HG03097 (cell line): ENCODE results near the gene COQ4.
"Not testable (repeated sequence)": the region's sequence is repeated elsewhere in the genome, so short reads cannot be mapped to it uniquely, and the experiment has no call there.

Experiments used
- ATAC-seq: cut with Tn5 transposase; IDR thresholded peaks from one replicate; pipeline ENCODE4 v1.9.1; 2021; ENCODE audit not compliant: unreplicated experiment, low FRiP score

Gene COQ4

DNA sequence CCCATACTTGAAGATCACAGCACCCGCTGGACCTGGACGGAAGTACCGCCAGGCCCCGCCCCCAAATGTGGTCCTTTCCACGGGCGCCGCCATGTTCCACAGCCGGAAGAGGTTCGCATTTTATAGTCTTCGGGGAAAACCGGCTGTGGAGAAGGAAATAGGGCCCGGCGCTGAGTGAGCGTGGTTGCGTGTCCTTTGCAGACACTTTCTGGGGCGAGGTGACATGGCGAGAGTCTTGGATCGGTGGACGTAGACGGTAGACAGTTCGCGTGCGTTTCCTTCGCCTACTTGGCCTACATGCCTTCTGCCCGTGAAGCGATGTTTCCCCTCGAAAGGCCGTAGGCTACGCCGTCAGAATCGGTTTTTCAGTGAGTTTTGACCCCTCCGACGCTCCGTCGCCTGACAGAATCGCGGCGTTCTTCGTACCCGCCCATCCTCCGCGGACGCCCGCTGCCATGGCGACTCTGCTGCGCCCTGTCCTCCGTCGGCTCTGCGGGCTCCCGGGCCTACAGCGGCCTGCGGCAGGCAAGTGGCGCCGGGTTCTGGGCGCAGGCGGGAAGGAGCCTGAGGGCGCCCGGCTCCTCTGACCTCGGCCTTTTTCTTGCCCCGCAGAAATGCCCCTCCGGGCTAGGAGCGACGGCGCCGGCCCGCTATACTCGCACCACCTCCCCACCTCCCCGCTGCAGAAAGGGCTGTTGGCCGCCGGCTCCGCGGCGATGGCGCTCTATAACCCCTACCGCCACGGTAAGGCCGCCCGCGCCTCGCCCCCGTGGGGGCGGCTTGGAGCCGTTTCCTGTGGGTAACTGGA is at the start of gene COQ4, which contains the start of gene TRUB2:
Gene COQ4 (plus strand): TSS at position 436 of the 808 bp plus-strand sequence. CDS start 20 bp downstream, at position 456.
Gene TRUB2 (minus strand): TSS at position 44 of the 808 bp plus-strand sequence. CDS start 39 bp downstream, at position 5.
- ATAC-seq: peak; percentile 68

DNA sequence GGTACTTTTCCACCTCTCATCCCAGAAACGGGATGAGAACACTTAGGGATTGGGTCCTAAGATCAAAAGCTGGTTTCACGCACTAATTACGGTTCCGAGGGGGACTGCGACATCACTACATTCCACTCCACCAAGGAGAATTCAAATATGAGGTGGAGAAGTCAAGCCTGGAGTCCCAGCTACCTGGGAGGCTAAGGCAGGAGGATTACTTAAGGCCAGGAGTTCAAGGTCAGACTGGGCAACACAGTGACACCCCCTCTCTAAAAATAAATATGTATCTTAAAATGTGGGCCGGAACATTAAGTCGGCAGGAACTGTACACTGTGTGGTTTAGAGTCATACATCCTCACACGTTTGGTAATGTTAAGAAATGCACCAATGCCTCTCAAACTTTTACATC is 48.4 kb upstream of the COQ4 start:
- no peak for ATAC-seq

DNA sequence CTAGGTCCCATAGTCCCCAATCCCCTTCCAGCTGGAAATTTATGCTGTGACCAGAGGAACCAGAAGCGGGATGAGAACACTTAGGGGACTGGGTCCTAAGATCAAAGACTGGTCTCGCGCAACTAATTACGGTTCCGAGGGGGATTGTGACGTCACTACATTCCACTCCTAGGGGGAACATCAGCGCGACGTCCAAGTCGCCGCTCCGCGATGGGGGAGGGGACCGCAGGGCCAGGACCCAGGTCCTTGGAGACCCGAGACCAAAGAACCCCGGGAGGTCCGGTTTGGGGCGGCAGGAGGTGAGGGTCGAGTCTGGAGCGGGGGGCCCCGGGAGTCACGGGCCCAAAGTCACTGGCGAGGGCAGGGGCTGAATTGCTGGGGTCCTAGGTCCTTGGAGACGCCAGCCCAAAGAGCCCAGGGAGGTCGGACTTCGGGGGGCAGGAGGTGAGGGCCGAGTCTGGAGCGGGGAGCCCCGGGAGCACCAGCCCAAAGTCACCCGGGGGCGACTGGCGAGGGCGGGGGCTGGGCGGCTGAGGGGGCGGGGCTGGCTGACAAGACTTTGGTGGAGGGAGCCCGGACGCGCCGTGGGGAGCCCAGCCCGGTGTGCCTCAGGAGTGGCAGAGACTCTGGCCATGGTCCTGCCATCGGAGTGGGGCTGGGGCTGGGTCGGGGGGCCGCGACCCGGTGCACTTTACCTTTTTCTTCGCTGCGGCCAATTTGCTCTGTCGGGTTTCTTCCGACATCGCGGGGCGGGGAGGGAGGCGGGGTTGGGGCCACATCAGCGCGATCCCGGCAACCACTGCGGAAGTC is 47.2 kb upstream of the COQ4 start, which contains the start of gene GOLGA2:
Gene GOLGA2 (minus strand): TSS at position 810 of the 810 bp plus-strand sequence. CDS start 31 bp downstream, at position 779.
- peak; percentile 35 for ATAC-seq

DNA sequence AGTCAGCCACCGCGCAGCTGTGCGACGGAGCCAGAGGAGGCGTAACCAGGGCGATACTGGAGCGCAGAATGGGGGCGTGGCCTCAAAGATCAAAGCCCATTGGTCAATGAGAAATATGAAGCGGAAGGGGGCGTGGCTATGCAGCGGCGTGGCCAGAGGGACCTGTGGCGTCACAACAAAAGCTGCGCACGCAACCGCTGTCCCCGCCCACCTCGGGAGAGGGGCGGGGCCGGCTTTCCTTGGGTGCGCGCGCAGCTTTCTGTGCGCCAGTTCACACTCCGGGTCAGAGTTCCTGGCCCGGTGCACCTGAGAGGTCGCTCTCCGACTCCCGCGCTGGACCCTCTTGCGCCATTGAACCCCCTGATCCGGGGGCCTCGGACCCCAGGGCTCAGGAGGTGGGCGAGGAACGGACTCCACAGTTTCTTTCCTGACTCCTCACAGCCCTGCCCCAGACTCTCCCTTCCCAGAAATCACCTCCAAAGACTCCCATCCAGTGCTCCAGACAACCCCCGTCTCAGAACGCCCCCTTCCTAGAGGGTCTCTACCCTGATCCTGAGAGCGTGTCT is 46.5 kb upstream of the COQ4 start, which contains the start of gene SWI5:
Gene SWI5 (plus strand): TSS at position 269 of the 566 bp plus-strand sequence.
- peak; percentile 91 for ATAC-seq

DNA sequence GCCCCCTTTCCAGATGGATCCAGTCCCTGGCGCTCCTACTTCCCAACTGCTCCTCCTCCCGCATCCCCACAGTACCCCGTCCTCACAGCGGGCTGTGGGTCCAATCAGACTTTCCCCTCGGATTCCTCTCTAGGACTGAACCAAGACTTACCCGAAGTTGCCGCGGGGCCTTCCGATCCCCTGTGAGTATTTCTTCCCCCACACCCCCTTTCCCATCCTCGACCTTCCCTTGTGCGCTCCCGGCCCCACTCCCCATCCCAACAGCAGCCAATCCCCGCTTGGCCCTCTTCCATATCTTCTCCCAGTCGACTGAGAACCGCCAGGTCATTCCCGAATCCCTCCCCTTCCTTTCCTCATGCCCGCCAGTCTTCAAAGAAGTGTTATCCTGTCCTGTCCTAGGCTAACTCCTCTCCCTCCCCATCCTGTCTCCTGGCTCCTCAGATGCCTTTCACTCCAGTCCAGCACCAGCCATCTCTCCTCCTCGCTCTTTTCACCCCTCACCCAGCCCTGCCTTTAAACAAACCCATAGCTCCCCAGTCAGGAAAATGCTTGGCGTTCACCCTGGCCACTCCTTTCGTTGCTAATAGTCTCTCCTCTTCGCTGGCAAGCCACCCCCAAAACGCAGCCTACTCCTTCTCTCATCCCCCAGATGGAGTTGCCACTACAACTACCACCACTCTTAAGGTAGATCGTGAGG is 45.9 kb upstream of the COQ4 start:
- no peak for ATAC-seq

DNA sequence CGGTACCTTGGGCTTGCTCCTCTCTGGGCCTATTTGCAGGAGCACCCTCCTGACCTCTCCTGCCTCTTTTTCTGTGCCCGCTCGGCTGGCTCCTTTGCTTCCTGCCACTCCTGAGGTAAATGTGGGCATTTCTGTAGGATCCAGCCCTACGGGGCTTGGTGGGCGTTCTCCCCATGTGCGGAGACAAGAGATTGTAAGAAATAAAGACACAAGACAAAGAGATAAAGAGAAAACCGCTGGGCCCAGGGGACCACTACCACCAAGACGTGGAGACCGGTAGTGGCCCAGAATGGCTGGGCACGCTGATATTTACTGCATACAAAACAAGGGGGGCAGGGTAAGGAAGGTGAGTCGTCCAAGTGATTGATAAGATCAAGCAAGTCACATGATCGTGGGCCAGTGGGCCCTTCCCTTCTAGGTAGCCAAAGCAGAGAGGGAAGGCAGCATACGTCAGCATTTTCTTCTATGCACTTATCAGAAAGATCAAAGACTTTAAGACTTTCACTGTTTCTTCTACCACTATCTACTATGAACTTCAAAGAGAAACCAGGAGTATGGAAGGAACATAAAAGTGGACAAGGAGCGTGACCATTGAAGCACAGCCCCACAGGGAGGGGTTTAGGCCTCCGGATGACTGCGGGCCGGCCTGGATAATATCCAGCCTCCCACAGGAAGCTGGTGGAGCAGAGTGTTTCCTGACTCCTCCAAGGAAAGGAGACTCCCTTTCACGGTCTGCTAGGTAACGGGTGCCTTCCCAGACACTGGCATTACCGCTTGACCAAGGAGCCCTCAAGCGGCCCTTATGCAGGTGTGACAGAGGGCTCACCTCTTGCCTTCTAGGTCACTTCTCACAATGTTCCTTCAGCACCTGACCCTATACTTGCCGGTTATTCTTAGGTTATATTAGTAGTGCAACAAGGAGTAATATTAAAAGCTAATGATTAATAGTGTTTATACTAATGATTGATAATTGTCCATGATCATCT is 43.3 kb upstream of the COQ4 start:
- ATAC-seq: not testable (repeated sequence)

DNA sequence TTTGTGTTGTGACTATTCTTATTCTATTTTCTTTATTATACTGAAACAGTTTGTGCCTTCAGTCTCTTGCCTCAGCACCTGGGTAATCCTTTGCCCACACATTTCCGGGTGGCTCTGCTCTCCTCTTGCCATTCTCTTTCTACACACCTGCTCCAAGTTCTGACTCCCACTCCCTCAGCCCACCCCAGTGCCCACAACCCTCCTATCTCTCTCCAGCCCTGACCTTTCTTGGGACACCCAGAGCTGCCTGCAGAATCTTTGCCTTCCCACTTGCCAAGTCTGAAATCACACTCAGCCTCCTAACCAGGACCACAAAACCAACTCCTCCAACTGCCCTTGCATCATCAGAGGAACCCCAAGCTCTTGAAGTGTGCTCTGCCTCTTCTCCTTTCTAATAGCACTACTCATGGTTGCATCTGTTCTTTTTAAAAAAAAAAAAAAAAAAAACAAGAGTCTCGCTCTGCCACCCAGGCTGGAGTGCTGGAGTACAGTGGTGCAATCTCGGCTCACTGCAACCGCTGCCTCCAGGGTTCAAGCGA is 42.5 kb upstream of the COQ4 start:
- no peak for ATAC-seq

DNA sequence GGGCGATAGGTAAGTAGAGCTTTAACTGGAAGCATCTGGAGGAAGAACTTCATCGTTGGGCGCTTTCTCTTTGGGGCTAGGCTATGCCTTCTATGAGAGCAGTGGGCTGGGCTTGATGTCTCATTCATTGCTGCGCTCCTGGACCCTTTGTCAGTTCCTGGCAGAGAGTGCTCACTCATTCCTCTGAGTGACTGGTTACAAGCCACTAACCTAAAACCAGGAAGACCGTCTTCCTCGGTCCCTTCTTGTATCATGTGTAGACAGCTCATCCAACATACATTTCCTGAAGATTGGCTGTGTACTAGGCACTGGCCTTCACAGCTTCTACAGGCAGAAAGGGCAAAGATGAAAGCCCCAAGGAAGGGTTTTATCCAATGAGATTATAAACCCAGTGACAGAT is 40.1 kb upstream of the COQ4 start:
- ATAC-seq: no peak

DNA sequence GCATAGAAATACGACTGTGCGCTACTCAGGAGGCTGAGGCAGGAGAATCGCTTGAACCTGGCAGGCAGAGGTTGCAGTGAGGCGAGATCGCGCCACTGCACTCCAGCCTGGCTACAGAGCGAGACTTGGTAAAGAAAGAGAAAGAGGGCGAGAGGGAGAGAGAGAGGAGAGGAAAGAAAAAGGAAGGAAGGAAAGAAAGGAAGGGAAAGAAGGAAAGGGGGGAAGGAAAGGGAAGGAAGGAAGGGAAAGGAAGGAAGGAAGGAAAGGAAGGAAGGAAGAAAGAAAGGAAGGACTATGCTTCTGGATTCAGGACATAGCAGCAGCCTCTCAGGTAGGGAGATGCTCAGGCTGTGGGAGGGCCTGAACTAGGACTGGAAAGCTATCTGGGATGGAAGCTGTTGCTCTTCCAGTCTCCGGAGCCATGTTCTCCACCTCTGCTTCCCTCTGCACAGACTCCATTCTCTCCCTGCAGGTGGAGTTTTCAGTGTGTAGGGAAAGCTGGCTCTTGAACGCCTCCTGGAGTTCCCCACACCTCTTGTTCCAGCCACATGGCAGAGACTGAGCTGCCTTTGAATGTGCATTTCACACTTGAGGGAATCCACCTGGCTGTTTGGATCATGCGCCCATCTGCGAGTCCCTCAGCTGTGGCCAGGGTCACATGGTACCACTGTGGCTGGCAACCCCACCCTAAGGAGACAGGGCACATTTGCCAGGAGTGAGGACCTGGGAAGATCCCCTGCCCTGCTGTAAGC is 37.4 kb upstream of the COQ4 start:
- no peak for ATAC-seq

DNA sequence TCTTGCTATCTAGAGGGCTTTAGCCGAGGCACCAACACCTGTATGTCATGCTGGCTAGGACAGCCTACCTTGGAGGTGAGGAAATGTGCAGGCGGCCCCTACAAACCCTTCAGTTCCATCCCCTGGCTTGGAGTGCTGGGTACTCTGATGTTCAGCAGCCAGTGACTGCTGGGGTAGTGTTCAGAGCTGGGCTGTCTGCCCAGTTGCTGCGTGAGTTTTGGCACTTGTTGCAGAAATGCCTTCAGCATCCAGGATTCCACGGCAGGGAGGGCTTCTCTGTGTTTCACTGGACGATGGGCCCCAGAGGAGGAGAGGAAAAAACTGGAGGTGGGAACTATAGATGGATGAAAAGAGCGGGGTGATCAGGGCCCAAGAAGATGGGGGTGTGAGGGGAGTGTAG is 36.2 kb upstream of the COQ4 start:
- no peak for ATAC-seq

DNA sequence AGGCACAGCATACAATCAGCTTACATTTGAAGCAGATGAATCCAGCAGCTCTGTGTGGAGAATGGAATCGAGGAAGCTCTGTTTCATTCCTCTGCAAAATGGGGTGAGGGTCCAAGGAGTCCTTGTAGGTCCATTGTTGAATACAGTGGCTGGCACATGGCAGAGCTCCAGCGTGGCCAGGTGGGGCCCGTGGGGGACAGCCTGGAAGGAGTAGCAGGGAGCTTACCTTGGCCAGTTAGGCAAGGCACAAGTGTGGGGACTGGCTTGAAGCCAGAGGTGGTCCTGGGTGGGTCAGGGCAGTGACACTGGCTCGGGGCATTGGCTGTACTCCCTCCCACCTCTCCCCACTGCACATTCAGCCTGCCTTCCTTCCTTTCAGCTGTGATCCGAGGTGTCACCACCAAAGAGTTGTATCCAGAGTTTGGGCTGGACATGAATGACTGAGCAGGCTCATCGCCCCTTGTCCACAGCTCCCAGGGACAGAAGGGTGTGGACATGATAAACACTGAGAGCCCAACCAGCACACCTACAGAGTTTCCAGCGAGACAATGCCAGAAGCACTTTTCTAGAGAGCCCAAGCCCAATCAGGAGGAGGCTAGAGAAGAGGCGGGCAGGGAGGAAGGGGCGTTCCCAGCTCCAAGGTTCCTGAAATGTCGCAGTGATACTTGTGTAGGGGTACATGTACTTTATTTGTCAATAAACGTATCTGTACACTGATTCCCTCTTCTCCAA is 34.2 kb upstream of the COQ4 start:
- no peak for ATAC-seq

DNA sequence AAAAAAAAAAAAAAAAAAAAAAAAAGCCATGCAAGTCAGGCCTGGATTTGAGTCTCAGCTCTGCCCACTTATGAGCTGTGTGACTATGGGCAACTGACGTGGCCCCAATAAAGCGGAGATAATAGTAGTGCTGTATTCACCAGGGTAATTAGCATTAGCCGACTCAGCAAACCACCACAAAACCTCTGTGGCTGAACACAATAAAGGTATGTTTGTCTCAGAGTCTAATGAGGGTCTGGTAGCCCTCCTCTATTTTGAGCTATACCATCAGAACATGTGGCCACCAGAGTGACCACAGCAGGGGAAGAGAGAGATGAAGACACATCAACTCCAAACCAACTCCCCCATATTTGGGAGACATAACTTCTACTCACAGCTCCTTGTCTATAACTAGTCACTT is 30.6 kb upstream of the COQ4 start:
- ATAC-seq: no peak

DNA sequence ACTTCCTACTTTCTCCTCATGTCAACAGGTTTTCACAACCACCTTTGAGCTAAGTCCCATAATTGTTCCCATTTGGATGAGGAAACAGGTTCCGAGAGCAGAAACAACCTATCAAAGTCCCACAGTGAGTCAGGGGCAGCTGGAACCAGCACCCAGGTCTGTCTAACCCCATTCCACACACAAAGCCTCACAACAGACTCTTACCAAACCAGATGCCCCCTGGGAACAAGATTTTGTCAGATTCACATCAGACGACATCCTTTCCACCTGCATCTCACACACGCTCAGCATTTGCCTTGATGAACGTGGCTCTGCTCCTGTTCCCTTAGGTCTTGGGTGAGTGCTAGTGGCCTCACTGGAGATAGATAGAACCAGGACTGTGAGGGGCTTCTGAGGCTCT is 29.5 kb upstream of the COQ4 start:
- ATAC-seq: no peak

DNA sequence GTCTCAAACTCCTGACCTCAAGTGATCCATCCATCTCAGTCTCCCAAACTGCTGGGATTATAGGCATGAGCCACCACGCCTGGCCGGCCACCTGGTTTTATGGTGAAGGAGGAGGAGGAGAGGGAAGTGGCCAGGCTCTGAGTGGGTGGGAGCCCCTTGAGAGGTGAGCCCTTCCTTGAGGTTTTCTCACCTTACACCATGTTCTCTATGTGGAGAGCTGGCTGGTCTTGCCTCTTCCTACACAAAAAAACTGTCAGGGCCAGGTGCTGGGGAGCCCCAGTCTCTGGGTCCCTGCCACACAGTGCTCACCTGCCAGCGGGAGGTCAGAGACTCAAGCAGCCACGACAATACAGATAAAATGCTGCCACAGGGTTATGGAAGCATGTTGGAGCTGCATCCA is 28.5 kb upstream of the COQ4 start:
- no peak for ATAC-seq

DNA sequence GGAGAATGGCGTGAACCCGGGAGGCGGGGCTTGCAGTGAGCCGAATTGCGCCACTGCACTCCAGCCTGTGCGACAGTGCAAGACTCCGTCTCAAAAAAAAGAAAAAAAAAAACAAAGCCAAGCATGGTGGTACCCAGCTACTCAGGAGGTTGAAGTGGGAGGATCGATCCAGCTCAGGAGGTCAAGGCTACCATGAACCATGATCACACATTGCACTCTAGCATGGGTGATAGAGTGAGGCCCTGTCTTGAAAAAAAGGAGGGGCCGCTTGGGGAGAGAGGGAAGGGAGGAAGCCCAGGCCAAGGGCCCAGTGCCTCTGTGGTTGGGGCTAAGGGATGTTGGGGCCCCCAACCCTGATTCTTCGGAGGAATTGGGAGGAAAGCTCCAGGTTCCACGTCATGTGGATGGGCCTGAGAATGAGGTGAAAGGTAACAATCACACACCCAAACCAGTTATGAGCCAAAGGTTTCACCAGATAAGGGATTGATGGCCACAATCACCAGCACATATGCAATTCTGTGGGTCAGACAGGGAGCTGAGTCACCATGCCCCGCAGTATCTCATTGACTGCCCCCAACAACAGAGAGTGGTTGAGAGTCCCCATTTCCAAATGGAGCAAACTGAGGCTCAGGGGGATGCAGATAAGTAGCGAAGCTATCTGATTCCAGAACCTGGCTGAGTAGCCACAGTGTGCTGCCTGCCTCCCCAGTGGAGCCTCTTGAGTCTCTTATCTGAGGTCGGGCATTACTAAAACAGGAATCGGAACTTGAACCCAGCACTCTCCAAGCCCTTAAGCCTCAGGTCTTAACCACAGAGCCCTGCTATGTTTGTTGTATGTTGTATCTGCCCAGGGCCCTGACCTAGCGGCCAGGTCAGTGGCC is 26.1 kb upstream of the COQ4 start:
- no peak for ATAC-seq

DNA sequence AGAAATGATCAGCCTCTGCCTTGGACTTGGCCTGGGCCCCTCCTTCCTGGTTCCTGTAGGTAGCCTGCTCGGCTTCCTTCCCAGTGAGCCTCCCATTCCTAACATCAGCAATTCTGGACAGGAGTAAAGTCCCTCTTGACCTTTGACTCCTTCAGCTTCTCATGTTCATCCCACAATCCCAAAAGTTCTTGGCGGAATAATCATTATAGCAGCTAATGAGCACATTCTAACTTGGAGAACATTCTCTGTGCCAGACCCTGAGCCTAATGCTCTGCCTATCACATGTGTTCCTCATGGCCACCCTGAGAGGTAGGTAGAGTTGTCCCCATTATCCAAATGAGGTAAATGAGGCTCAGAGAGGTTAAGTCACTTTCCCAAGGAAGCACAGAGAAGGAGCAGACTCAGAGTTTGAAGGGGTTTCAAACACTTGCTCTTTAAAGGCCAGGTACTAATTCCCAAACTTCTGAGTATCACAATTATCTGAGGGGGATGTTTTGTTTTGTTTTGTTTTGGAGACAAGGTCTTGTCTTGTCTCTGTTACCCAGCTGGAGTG is 25.3 kb upstream of the COQ4 start:
- no peak for ATAC-seq
